ENCODE results near the gene CST11.
A peak's percentile ranks its signal among the peaks of the same experiment; 100 is the strongest.

The CST11 gene

DNA sequence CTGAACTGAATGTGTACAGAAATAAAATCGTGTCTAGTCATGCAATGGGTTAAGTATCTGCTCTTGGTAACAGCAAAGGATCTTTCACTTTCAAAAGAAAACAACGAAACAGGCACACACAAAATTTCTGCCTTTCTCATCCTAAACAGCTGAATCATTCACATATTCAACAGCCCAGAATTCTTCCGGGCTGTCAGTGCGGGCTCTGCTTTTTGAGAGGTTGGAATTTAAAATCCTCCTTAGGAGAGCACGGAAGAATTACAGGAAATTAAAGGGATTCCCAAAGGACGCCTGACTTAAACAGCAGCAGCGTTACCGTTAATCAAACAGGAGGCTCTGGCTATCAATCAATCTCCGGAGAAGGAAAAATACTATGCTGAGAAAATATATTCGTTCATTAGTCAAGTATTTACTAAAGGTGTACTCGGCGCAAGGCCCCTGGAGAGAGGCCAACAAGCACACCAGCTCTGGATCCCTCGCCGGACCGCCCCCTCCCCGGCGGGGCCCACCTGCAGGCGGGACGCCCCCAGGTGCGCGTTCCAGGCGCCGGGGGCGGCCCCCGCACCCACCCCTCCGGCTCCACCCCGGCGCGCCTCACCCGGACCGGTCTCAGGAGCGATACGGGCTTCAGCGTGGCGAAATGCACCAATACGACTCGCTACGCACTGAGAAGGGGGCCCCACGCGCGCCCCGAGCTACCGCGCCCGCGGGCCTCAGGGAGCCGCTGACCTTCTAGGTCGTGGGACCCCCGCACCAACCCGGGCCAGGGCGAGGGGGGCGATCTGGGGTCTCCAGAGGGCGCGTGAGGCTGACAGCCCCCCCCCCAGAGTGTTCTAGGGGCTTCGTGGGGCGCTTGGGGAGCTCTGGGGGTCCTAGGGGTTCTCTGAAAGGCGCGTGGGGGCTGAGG lies 32.4 kb downstream of the CST11 start:
- peak; percentile 22 to 30 for ATAC-seq

DNA sequence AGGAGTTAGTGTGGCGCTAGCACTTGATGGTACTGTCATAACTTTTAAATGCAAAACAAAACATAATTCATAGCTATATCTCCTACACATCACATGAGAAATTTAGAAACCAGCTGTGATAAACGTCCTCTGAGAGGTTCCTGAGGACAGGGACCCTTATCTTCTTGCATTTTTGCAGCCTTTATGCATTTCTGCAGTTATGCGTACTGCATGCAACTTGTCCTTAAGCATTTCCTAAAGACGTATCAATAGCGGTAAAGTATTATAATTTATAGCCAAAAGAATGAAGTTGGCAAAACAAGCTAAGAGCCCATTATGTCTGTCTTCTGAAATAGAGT lies 33.0 kb downstream of the CST11 start:
- ATAC-seq: no peak

DNA sequence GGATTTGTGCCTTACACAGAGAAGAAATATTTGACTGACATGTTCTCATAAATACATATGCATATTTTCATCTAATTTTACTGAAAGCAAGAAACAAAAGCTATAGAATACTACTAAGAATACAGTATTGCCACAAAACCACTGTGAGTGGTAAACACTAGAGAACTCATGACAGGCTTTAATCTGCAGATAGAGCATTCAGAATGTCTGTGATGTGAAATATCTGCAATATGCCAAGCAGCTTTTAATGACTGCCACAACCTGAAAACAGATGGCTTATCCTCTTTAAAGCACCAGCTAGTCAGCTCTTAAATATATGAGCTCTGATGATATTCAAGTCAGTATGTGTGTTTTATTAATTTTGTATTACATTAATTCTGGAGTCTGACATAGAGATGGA lies 34.8 kb downstream of the CST11 start:
- ATAC-seq: no peak

DNA sequence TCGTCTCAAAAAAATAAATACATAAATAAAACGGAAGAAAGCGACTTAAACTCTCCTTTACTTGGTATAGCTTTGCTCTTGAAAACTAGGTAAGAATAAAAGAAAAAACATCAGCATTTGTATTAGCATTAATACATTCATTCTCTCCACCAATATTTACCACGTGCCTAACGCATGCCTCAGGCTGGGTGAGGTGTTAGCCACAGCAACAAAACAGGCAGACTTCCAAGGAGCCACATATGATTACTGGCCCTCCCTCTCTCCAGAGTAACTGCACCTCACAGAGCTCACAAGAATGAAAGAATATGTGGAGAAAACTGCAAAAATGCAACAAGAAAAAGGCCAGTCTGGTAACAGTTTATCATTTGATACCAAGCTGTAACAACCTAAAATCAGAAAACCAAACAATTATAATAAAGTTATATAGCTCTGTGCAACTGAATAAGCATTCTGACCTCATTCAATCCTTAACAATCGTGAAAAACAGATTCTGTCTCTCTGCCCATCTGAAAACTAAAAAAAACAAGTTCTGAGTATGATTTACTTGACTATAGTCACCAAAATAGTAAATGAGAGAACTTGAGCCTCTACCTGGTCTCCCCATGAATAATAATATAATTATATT lies 36.6 kb downstream of the CST11 start:
- ATAC-seq: no peak

DNA sequence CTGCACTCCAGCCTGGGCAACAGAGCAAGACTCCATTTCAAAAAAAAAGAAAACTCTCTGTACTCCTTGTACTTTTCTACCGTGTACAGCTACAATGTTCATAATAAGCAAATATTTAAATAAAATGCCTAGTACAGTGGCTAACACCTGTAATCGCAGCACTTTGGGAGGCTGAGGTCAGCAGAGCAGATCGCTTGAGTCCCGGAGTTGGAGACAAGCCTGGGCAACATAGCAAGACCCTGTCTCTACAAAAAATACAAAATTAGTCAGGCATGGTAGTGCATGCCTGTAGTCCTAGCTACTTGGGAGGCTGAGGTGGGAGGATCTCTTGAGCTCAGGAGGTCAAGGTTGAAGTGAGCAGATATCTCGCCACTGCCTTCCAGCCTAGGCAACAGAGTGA lies 37.1 kb downstream of the CST11 start:
- ATAC-seq: no peak

DNA sequence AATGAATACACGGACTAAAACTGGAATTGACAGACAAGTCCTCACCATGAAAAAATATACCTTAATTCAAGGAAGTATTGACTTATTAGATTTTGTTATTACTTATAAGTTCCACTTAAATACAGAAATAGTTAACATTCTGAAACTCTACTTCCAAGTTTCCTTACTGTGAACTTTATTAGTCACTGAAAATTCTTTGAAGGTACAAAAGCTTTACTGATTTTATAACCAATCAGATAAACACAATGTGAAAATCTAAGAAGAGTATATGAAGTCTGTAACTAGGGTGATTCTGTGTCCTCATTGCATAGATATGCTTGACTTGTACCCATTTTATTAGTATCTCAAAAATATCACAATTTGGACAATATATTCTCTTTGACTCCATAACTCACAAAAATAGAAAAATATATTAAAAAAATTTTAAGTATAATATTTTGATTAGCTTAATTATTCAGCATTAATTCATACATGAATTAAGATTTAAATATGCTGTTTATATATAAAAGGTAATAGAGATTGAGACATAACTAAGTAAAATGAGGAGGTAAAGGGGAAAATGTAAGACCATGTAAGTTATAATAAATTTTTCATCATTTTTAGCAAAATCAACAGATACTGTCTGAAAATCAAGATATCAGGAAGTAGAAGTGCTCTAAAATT lies 38.0 kb downstream of the CST11 start:
- ATAC-seq: no peak

DNA sequence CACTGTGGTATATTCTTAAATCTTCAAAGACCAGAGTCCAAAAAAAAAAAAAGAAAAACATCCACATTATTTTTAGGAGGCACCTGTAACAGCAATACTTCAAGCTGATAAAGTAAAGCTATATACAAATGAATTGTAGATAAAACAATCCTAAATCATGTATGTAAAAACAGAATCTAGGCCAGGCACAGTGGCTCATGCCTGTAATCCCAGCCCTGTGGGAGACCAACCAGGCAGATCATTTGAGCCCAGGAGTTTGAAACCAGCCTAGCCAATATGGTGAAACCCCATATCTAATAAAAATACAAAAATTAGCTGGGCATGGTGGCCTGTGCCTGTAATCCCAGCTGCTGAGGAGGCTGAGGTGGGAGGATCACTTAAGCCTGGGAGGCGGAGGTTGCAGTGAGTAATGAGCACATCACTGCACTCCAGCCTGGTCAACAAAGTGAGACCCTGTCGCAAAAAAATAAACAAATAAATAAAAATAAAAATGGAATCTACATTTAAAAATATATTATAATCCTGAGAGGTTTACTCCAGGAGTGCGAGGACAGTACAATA lies 38.7 kb downstream of the CST11 start:
- ATAC-seq: no peak

DNA sequence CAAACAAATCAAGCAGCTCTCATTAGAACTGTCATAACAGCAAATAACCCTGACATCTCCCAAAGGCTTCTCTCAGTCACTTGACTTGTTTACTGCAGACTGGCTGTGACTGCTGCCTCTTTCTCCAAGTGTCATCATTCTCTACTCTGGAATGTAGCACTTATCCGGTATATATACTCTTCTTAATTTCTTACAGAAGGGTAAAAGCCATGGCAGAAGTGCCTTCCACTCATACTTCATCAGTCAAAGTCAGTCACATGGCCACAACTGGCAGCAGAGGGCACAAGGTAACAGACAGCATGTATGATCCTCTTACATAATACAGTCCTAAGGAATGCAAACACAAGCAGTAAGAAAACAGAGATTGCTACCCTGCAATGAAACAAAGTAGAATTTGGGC lies 40.6 kb downstream of the CST11 start:
- no peak for ATAC-seq

DNA sequence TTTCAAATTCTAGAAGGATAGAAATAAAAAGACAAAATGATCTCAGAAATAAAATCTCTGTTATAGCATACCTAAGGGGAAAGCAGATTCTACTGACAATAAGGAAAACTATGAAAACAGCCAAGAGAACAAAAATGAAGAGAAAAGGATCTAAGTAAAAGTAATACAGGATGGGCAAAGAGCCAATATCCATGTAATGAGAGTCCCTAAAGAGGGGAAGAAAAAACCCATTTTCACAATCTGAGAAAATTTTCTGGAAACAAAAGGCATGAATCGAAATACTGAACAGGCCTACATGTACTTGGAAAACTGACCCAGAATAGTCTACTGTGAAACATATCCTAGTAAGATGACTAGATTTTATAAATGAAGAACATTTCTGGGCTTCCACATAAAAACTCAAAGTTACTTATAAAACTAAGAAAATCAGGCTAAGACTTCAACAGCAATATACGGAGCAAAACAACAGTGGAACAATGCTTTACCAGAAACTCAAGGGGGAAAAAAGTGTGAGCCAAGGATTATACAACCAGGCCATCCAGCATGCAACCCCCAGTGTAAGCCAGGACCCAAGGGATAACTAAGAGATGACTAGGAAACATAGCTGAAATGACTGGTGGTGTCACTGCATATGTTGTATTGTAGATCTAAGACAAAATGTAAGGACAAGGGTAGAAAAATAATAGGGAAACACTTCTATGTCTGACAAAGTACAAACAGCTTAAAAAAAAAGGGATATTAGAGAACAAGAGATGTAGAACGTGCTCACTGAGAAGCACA lies 41.6 kb downstream of the CST11 start:
- ATAC-seq: no peak

DNA sequence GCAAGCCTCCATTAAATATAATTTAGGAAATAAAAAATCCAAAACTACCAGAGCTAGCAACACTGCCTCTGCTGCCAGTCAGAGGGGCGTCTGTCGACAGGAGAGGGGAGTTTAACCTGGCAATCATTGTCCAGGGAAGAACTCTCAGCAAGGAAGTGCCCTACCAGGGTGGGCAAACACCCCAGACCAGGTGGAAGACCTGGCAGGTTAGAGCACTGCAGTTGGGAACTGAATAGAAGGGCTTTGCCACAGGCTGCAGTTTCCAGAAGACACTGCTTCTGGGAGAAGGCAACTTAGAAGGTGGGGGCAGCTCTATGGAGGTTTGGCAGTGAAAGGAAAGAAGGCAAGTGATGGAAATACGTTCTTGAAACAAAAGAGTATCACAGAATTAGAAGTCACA lies 42.9 kb downstream of the CST11 start:
- no peak for ATAC-seq

DNA sequence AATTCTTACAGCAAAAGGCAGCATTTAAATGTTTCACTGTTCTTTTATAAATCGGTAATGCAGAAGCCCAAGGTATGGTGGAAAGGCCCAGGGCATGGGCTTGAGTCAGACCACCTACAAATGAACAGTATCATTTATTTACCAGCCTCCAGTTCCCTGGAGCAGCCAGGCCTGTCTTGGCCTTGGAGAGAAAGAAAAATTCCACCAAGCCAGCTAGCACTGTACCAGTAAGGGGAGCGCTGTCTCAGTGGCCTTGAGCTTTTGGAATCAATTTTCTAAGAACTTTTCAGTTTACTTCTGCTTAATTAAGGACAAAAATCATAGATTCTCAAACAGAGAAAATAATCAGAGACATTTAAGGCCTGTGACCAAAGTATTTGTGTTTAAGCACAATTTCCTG lies 43.7 kb downstream of the CST11 start:
- no peak for ATAC-seq

DNA sequence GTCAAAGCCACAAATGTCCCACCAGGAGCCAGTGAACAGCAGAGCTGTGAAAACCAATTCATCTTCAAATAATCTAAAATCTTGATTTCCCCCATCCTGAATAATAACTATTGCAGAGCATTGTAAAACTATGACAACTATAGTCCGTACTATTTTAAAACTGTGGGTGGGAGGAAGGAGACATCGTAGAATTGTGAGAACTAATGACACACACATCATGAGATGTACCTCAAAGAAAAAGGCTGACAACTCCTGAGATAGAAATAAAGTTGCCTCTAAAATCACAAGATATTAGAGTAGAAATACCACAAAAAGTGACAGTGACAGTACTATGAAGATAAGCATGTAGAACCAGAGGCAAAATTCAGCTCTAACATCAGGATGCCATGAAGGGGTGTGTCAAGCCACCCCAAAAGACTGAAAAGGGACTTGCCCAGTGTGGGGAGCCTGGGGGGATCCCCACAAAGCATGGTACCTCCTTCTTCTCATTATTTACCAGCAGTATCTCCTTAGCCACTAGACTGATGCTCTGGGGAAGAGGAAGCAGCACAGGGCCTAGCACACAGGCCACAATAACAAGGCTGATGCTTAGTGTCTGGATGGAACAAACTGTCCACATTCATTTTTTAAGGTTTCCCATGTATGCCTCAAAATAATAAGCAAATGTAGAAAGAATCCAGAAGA lies 44.8 kb downstream of the CST11 start:
- peak; percentile 83 to 93 for ATAC-seq

DNA sequence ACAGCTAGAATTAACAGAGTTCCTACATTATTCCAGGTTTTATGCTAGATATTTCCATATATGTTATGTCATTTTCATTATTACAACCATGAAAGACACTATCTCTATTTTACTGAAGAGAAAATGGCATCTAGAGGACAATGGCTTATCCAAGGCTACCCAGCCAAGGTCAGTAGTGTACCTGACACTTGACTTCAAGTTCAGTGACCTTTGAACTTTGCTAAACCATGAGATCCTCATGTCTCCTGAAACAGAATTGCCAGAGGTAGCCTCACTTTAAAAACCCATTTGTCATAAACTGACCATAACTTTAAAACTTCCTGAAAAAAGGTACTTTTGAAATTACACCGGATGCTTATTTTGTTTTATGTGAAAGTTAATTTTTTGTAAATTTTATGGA lies 45.8 kb downstream of the CST11 start:
- no peak for ATAC-seq

DNA sequence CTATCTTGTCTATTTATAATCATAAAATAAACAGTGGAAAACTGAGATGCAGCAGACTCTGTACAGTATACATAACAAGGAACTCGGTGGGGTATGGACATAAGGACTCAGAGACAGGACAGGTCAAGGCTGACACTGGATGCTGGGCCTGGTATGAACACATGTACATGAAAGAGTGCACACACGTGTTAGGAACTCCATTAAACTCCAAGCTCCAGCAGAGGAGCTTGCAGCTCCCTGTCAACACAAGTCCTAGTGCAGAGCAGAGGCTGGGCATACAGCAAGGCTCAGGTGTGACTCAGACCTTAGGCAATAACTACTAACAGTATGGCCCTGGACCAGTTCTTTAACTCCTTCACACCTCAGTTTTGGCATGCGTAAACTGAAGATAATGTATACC lies 48.5 kb downstream of the CST11 start:
- no peak for ATAC-seq

DNA sequence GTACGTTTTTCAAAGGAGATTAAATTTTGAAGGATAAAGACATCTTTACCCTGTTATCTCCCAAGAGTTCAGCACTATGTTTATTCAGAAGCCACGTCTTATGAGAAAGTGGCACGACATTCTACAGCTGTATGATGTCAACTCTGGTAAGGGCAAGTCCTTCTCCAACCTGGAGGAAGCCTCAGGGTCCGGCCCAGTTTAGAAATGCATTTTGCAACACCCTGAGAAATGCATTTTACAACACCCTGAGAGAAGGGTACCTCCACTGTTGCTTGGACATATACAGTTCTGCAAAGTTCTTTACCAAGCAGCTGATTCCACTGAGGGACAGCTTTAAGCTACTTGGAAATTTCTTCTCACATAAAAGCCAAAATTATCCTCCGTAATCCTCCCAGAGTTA lies 48.9 kb downstream of the CST11 start:
- no peak for ATAC-seq

DNA sequence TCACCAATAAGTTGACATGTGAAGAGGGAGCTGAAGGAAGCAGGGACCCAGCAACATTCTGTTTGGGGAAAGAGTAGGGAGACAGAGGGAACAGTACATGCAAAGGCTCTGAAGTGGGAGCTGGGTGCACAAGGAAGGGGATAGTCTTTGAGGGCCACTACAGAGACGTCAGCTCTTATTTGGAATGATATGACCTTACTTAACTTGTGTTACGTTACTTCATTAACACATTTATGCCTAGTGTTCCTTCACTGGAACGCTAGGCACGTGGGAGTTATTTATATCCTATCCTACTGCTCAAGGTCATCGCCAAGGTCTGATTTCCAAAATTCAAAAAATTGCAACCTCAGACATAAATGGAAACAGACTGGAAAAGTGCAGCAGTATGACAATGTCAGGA lies 51.6 kb downstream of the CST11 start:
- no peak for ATAC-seq
